CD14-positive monocyte (primary cell): ENCODE results near the gene ABRAXAS1. TPM values are rescaled to one million over a fixed set of nuclear protein-coding genes. Genes with fewer than 3 reads are reported as not detected.
A peak's percentile ranks its signal among the peaks of the same experiment; 100 is the strongest.

ENCODE experiments used
- DNase-seq, 3 donors: peaks; one replicate each; pipeline ENCODE4 v3.0.0-alpha.2; 2011 to 2022
- H2AFZ ChIP-seq: 2 replicates; pipeline ENCODE4 v1.6.0; 2012; ENCODE audit warnings: mild to moderate bottlenecking, low read depth, low read length, inconsistent platforms; ENCODE audit not compliant: insufficient read depth, poor library complexity, severe bottlenecking
- H3K27ac ChIP-seq, 2 donors: 1 replicate in 1 of 2; 2 replicates in 1 of 2; pipeline ENCODE4 v1.5.1; 2012 to 2013; ENCODE audit warnings: low read length in 2 of 2, control low read depth in 1 of 2, inconsistent platforms in 1 of 2, low read depth in 1 of 2, mild to moderate bottlenecking in 1 of 2
- H3K27me3 ChIP-seq, 2 donors: one replicate each; pipeline versions ENCODE4 v1.6.0 to v1.6.1; 2011 to 2013; ENCODE audit warnings: low read length in 2 of 2; ENCODE audit not compliant: control insufficient read depth in 2 of 2, insufficient read depth in 2 of 2
- H3K36me3 ChIP-seq, 2 donors: replicated peaks in 1 of 2; 1 replicate in 1 of 2; 2 replicates in 1 of 2; pipeline versions ENCODE4 v1.5.1 to v1.6.1; 2012 to 2013; ENCODE audit warnings: low read length in 2 of 2, control low read depth in 1 of 2, inconsistent platforms in 1 of 2, mild to moderate bottlenecking in 1 of 2; ENCODE audit not compliant: insufficient read depth in 2 of 2, control insufficient read depth in 1 of 2
- H3K4me1 ChIP-seq, 2 donors: 1 replicate in 1 of 2; 2 replicates in 1 of 2; pipeline versions ENCODE4 v1.5.1 to v1.6.1; 2012 to 2013; ENCODE audit warnings: low read length in 2 of 2, control low read depth in 1 of 2, inconsistent platforms in 1 of 2, mild to moderate bottlenecking in 1 of 2, moderate library complexity in 1 of 2; ENCODE audit not compliant: insufficient read depth in 2 of 2, control insufficient read depth in 1 of 2
- H3K4me2 ChIP-seq: replicated peaks from 2 replicates; pipeline ENCODE3; 2012; ENCODE audit warnings: low read length, moderate library complexity, mild to moderate bottlenecking; ENCODE audit not compliant: poor library complexity, severe bottlenecking; ENCODE audit errors: extremely low read depth
- H3K4me3 ChIP-seq, 3 experiments: fragments of 200-600 bp in 1 of 3; sonication (generic) in 1 of 3; replicated peaks in 1 of 3; 1 replicate in 2 of 3; 2 replicates in 1 of 3; pipeline ENCODE4 v1.5.1; 2011 to 2013; ENCODE audit warnings: low read length in 3 of 3, mild to moderate bottlenecking in 3 of 3, control low read depth in 2 of 3, low read depth in 2 of 3, inconsistent platforms in 1 of 3, moderate library complexity in 1 of 3
- H3K79me2 ChIP-seq: 2 replicates; pipeline ENCODE4 v1.6.0; 2012; ENCODE audit warnings: mild to moderate bottlenecking, control low read depth, inconsistent platforms, low read length, moderate library complexity; ENCODE audit not compliant: insufficient read depth
- H3K9ac ChIP-seq: 2 replicates; pipeline ENCODE4 v1.6.0; 2017; ENCODE audit warnings: low read length, mild to moderate bottlenecking; ENCODE audit not compliant: insufficient read depth, poor library complexity, severe bottlenecking
- H3K9me3 ChIP-seq, 2 donors: replicated peaks in 1 of 2; 1 replicate in 1 of 2; 2 replicates in 1 of 2; pipeline versions ENCODE4 v1.5.1 to v1.6.1; 2012 to 2013; ENCODE audit warnings: low read length in 2 of 2, control low read depth in 1 of 2; ENCODE audit not compliant: control insufficient read depth in 1 of 2, insufficient read depth in 1 of 2
- H4K20me1 ChIP-seq: 2 replicates; pipeline ENCODE4 v1.6.0; 2012; ENCODE audit warnings: mild to moderate bottlenecking, low read length, control low read depth, moderate library complexity; ENCODE audit not compliant: insufficient read depth
- H3K27ac Mint-ChIP-seq, 7 donors: one replicate each; pipeline ENCODE4 v1.8.0; 2020; ENCODE audit warnings: mild to moderate bottlenecking in 7 of 7, mixed read lengths in 7 of 7, moderate library complexity in 6 of 7, inconsistent platforms in 2 of 7
- H3K27me3 Mint-ChIP-seq, 3 donors: one replicate each; pipeline ENCODE4 v1.8.0; 2021 to 2022; ENCODE audit warnings: low read depth in 3 of 3, mild to moderate bottlenecking in 3 of 3, mixed read lengths in 3 of 3, moderate library complexity in 3 of 3, inconsistent platforms in 1 of 3
- H3K36me3 Mint-ChIP-seq, 2 donors: one replicate each; pipeline ENCODE4 v1.8.0; 2020; ENCODE audit warnings: mixed read lengths in 2 of 2, inconsistent platforms in 1 of 2, mild to moderate bottlenecking in 1 of 2
- H3K4me1 Mint-ChIP-seq: one replicate; pipeline ENCODE4 v1.8.0; 2020; ENCODE audit warnings: mild to moderate bottlenecking, mixed read lengths
- H3K4me3 Mint-ChIP-seq, 2 donors: one replicate each; pipeline ENCODE4 v1.8.0; 2020; ENCODE audit warnings: mild to moderate bottlenecking in 2 of 2, mixed read lengths in 2 of 2, moderate library complexity in 1 of 2
- H3K9me3 Mint-ChIP-seq, 7 donors: one replicate each; pipeline ENCODE4 v1.8.0; 2020 to 2022; ENCODE audit warnings: mixed read lengths in 7 of 7, mild to moderate bottlenecking in 6 of 7, moderate library complexity in 6 of 7, inconsistent platforms in 2 of 7
- CTCF ChIP-seq: fragments of 200-600 bp; IDR thresholded peaks from one replicate; pipeline ENCODE4 v1.8.0; 2022; ENCODE audit warnings: antibody characterized with exemption, mild to moderate bottlenecking
- WGBS: methylation state at CpG from one replicate; pipeline ENCODE4 v1.1.5; 2013; ENCODE audit warnings: missing lambda C conversion rate; ENCODE audit not compliant: insufficient coverage; 5-methylcytosine and 5-hydroxymethylcytosine counted together
- intact Hi-C, 2 donors: fragments of 100-400 bp; cut with micrococcal nuclease; formaldehyde crosslinking; loops; one replicate each; pipeline versions ENCODE4 v1.15.0 to v1.15.1; 2023
- polyA plus RNA-seq, 3 donors: library from polyadenylated mRNA; depleted of rRNA in 1 of 3; unstranded in 2 of 3; stranded (reverse) in 1 of 3; fragments of 300-500 nt in 2 of 3; fragments of >200 nt in 1 of 3; fragmentation: Illumina TruSeq in 2 of 3; gene quantifications; 1 replicate in 2 of 3; 2 replicates in 1 of 3; pipeline ENCODE4 v1.2.3, GENCODE V29; 2012 to 2021

Gene ABRAXAS1
- polyA plus RNA-seq, 3 donors = 6.0 to 10.8 (median 6.8) TPM

DNA sequence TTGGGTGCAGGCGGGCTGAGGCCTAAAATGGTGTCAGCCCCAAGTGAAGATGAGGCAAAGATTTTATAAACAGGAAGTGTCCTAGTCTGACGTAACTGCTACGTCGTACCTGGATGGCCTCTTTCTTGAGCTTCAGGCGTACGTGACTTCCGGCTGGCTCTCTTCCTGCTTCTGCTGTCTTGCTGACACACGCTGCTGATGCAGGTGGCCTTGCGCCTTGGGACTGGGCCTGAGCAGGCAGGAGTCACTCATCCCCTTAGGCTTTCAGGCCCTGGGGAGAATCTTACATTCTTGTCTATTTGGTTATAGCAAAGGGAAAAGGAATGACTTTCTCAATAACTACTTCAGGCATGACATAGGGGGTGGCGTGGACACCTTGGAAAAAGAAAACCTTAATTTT is 20.1 kb upstream of the ABRAXAS1 start:
- intact Hi-C loops = no loop called here
- no peak overlapping the region for H3K4me3 Mint-ChIP-seq

DNA sequence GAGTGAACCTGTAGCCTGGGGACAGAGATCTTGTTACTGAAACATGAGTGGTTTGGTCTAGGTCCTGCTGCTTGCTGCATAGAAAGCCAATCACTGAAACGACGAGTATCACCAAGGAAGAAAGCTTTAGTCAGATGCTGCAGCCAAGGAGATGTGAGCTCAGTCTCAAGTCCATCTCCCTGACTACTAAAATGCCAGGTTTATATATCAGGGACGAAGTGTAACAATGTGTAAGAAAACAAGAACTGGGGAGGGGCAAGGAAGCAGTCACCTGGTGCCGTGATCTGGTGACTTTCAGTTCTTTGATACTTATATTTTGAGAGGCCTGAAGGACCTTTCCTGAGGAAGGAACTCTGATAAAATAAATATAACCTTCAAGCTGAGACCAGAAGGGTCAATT is 19.6 kb upstream of the ABRAXAS1 start:
- no peak for DNase-seq
- H3K9me3 Mint-ChIP-seq = peaks cover 0 to 2% (median 0%) of the 10 kb centered on the region in 7 donors
- peaks cover 0 to 3% of the 10 kb centered on the region in 2 donors for H3K4me1 ChIP-seq
- peaks cover 0 to 2% (median 0%) of the 10 kb centered on the region in 3 donors for H3K27me3 Mint-ChIP-seq
- no peaks in the 10 kb centered on the region for H3K36me3 ChIP-seq
- H3K27ac Mint-ChIP-seq = no peak overlapping the region
- TF ChIP-seq CTCF = no peak
- H3K36me3 Mint-ChIP-seq = no peaks in the 10 kb centered on the region
- H3K9me3 ChIP-seq = no peaks in the 10 kb centered on the region
- no peak overlapping the region for H3K4me3 ChIP-seq
- no peaks in the 10 kb centered on the region for H4K20me1 ChIP-seq
- peak overlapping the region; percentile 61 for H2AFZ ChIP-seq
- H3K27ac ChIP-seq = no peak overlapping the region
- H3K4me2 ChIP-seq = no peak overlapping the region
- no peaks in the 10 kb centered on the region for H3K79me2 ChIP-seq
- intact Hi-C loops = no loop called here
- H3K27me3 ChIP-seq = no peaks in the 10 kb centered on the region
- no peak overlapping the region for H3K9ac ChIP-seq
- WGBS = 71% methylated on average over 4 of the region's 4 CpGs
- no peak overlapping the region for H3K4me3 Mint-ChIP-seq
- H3K4me1 Mint-ChIP-seq = peaks cover 20% of the 10 kb centered on the region

More for the DNA sequence above, 20.1 kb upstream of the ABRAXAS1 start:
- peaks cover 0 to 3% of the 10 kb centered on the region in 2 donors for H3K4me1 ChIP-seq
- peaks cover 0 to 2% (median 0%) of the 10 kb centered on the region in 7 donors for H3K9me3 Mint-ChIP-seq
- 50% methylated on average over 8 of the region's 10 CpGs for WGBS
- H3K9ac ChIP-seq = no peak overlapping the region
- no peaks in the 10 kb centered on the region for H3K9me3 ChIP-seq
- H3K4me2 ChIP-seq = no peak overlapping the region
- H3K36me3 Mint-ChIP-seq = no peaks in the 10 kb centered on the region
- no peaks in the 10 kb centered on the region for H3K36me3 ChIP-seq
- DNase-seq = peak; percentile 16 to 46 (median 16)
- peaks cover 0 to 2% (median 0%) of the 10 kb centered on the region in 3 donors for H3K27me3 Mint-ChIP-seq
- no peak overlapping the region for H3K4me3 ChIP-seq
- no peak for TF ChIP-seq CTCF
- H3K27me3 ChIP-seq = no peaks in the 10 kb centered on the region
- no peak overlapping the region for H3K27ac ChIP-seq
- H2AFZ ChIP-seq = peak overlapping the region; percentile 61
- peaks cover 20% of the 10 kb centered on the region for H3K4me1 Mint-ChIP-seq
- no peaks in the 10 kb centered on the region for H3K79me2 ChIP-seq
- H3K27ac Mint-ChIP-seq = peak overlapping the region in 2 of 7 donors; percentile 30 to 76
- H4K20me1 ChIP-seq = no peaks in the 10 kb centered on the region
